Lower lobe of right lung (tissue), 2 donors: ENCODE results near the gene ASB1. TPM values are rescaled to one million over a fixed set of nuclear protein-coding genes. Genes with fewer than 3 reads are reported as not detected.

Experiments used
- ATAC-seq, 2 donors: fragments of 200-7000 bp; cut with Tn5 transposase; one replicate each; pipeline ENCODE4 v1.9.1; 2020 to 2022; ENCODE audit warnings: mild to moderate bottlenecking in 2 of 2, moderate library complexity in 2 of 2
- DNase-seq: peaks from one replicate; pipeline ENCODE4 v3.0.0-alpha.2; 2020
- H3K27ac ChIP-seq: fragments of 200-600 bp; one replicate; pipeline ENCODE4 v1.8.0; 2022
- H3K27me3 ChIP-seq: fragments of 200-600 bp; one replicate; pipeline ENCODE4 v1.8.0; 2022; ENCODE audit warnings: low read depth
- H3K36me3 ChIP-seq: fragments of 200-600 bp; one replicate; pipeline ENCODE4 v1.8.0; 2022; ENCODE audit warnings: mild to moderate bottlenecking
- H3K4me1 ChIP-seq: fragments of 200-600 bp; one replicate; pipeline ENCODE4 v1.8.0; 2022
- H3K4me3 ChIP-seq: fragments of 200-600 bp; one replicate; pipeline ENCODE4 v1.8.0; 2022; ENCODE audit warnings: mild to moderate bottlenecking
- H3K9me3 ChIP-seq: fragments of 200-600 bp; one replicate; pipeline ENCODE4 v1.8.0; 2022
- intact Hi-C: fragments of 100-400 bp; cut with DNase I; formaldehyde crosslinking; loops from one replicate; pipeline ENCODE4 v1.11.0; 2022
- total RNA-seq: library from RNA; stranded (reverse); fragmentation: NEBNext Ultra II Directional; extraction: Animal tissue kit (Norgen Biotek cat#: 25700); gene quantifications from one replicate; pipeline ENCODE4 v1.2.1, GENCODE V29; 2021
- TF ChIP-seq, protein P1 (sequence below): fragments of 200-600 bp; IDR thresholded peaks from one replicate; pipeline ENCODE4 v1.8.0; 2022; ENCODE audit warnings: antibody characterized with exemption, mild to moderate bottlenecking
- donor health status: DM: no; HTN: yes; CAD: no; lungs with severe emphysema.

The ASB1 gene
- total RNA-seq, 1 donor from 2014 or later = 20.7 TPM

DNA sequence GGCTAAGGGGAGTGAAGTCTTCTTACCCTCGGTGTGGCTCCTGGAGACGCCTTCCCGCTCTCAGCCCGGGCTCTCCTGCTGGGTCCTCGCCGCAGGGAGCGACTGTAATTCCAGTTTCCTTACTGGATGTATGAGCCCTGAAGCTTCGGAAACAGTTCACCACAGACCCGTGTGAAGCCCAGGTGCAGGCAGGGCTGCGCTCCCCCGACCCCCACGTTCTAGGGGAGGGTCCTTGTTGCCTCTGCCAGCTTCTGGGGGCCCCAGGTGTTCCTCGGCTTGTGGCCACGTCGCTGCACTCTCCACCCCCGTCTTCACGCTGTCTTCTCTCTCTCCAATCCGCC is 5.1 kb upstream of the ASB1 start:
- Histone ChIP-seq H3K4me3 (no peak overlapping the region), H3K27ac (no peak overlapping the region), H3K4me1 (peaks cover 8% of the 10 kb centered on the region), H3K9me3 (no peaks in the 10 kb centered on the region), H3K27me3 (no peaks in the 10 kb centered on the region), H3K36me3 (no peaks in the 10 kb centered on the region)
- DNase-seq (no peak), ATAC-seq (no peak)
- TF ChIP-seq, protein P1, sequence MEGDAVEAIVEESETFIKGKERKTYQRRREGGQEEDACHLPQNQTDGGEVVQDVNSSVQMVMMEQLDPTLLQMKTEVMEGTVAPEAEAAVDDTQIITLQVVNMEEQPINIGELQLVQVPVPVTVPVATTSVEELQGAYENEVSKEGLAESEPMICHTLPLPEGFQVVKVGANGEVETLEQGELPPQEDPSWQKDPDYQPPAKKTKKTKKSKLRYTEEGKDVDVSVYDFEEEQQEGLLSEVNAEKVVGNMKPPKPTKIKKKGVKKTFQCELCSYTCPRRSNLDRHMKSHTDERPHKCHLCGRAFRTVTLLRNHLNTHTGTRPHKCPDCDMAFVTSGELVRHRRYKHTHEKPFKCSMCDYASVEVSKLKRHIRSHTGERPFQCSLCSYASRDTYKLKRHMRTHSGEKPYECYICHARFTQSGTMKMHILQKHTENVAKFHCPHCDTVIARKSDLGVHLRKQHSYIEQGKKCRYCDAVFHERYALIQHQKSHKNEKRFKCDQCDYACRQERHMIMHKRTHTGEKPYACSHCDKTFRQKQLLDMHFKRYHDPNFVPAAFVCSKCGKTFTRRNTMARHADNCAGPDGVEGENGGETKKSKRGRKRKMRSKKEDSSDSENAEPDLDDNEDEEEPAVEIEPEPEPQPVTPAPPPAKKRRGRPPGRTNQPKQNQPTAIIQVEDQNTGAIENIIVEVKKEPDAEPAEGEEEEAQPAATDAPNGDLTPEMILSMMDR = no peak
- intact Hi-C loops = no loop called here

DNA sequence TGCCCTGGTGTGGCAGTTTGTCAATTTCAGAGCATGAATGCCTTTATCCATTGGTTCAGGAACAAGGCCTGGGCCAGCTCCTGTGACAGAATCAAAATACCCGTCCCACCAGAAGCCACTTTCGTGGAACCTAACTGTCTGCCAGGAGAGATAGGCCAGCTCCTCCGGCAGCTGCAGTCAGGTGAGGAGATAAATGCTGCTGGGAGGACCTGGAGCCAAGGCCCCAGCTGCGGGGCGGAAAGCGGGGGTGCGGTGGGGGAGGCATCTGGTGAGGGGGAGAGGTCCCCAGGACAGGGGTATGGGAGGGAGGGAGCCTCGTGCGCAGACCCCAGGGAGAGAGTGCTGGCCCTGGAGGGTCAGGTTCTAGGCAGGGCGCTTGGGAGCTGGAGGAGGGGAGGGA is 4.4 kb upstream of the ASB1 start:
- intact Hi-C loops = no loop called here
- no peak for ATAC-seq

DNA sequence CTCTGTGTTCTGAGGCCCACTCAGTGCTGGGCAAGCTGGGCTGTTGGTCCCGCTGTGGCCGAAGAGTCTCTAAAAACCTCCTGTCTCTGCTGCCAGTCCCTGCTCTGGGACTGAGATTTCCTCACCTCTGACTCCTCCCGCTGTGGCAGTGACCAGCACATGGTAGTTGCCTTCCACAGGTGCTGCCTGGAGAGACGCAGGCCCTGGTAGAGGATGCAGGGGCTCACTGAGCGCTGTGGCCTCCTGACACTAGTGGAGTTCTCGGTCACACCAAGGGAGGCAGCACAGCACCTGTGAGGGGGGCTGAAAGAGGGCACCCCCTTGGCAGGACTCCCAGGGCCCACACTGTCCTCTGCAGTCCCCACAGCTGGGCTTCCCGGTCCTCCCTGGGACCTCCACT is 3.8 kb upstream of the ASB1 start:
- TF ChIP-seq, protein P1 = no peak
- H3K4me3 ChIP-seq = no peak overlapping the region
- H3K36me3 ChIP-seq = no peaks in the 10 kb centered on the region
- H3K9me3 ChIP-seq = no peaks in the 10 kb centered on the region
- DNase-seq (no peak), ATAC-seq (no peak)
- H3K4me1 ChIP-seq = peaks cover 13% of the 10 kb centered on the region
- no peaks in the 10 kb centered on the region for H3K27me3 ChIP-seq
- no peak overlapping the region for H3K27ac ChIP-seq
- intact Hi-C loops = no loop called here

More for the DNA sequence above, 4.4 kb upstream of the ASB1 start:
- no peaks in the 10 kb centered on the region for H3K36me3 ChIP-seq
- no peak overlapping the region for H3K4me3 ChIP-seq
- H3K4me1 ChIP-seq = peaks cover 8% of the 10 kb centered on the region
- DNase-seq = no peak
- TF ChIP-seq, protein P1 = no peak
- no peaks in the 10 kb centered on the region for H3K9me3 ChIP-seq
- no peaks in the 10 kb centered on the region for H3K27me3 ChIP-seq
- H3K27ac ChIP-seq = no peak overlapping the region

DNA sequence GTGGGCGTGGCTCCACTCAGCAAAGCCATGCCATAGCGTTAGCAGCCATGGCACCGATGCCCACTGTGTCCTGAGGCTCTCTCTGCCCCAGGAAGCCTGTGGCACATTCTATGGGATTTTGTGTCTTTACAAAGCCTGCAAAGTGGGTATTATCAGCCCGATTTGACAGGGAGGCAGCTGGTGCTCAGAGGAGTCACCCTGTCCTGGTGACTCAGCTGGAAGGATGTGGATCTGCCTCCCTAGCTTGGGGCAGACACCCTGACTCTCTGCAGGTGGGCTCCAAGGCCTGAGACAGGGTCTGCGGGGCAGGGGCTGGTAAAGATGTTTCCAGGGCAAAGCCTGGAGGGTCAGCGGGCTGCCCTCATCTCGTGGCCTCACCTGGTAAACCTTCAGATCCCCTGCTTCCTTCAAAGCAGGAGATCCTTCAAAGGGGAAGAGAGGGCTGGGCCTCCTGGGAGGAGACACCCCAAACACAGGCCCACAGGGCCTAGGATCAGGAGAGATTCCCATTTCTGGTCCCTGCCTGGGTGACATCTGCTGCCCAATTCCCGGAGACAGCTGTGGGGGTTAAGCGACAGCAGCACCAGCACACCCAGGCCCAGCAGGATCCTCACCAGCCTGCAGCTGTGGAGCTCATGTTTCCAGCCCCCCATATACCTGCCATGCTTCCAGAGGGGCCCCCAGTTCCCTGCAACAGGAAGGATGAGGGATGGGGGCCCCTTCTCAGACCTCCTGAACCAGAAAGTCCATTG is 3.0 kb upstream of the ASB1 start:
- Histone ChIP-seq H3K27me3 (no peaks in the 10 kb centered on the region), H3K9me3 (no peaks in the 10 kb centered on the region), H3K27ac (no peak overlapping the region), H3K4me1 (peaks cover 21% of the 10 kb centered on the region), H3K36me3 (no peaks in the 10 kb centered on the region), H3K4me3 (no peak overlapping the region)
- DNase-seq = no peak
- intact Hi-C loops = no loop called here
- ATAC-seq = no peak
- TF ChIP-seq, protein P1 = no peak

DNA sequence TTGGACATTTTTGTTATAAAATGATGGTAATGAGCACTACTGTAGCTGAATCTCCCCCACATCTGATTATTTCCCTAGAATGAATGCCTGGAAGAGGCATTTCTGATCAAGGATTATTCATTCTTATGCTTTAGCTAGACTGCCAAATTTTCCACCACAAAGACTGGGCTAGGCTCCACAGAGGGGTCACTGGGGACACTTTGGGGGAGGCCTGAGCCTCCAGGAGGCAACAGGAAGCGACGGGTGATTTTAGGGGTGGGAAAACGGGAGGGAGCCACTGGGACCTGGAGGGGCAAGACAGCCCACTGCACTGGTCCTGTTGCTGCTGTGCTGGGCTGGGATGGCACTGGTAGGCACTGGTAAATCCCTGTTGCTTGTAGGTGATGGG is 2.4 kb upstream of the ASB1 start:
- no peak for ATAC-seq
- TF ChIP-seq, protein P1 = no peak
- Histone ChIP-seq H3K4me3 (no peak overlapping the region), H3K27ac (no peak overlapping the region), H3K4me1 (peaks cover 27% of the 10 kb centered on the region), H3K36me3 (no peaks in the 10 kb centered on the region), H3K27me3 (no peaks in the 10 kb centered on the region), H3K9me3 (no peaks in the 10 kb centered on the region)
- no peak for DNase-seq
- intact Hi-C loops = no loop called here
